ENCODE measurements around the gene SLC12A7. TPM values are rescaled to one million over a fixed set of nuclear protein-coding genes. Genes with fewer than 3 reads are reported as not detected.

The SLC12A7 gene
- total RNA-seq, 2 donors from 2014 or later = 58.9 to 61.6 TPM

- H3K4me3 Mint-ChIP-seq = no peak overlapping the region
- Histone ChIP-seq H3K36me3 (ENCODE audit: control insufficient read depth, insufficient read depth, low read length) (peaks cover 11% of the 10 kb centered on the region), H3K9ac (ENCODE audit: extremely low read depth, low read length, poor library complexity, severe bottlenecking) (no peak overlapping the region), H3K9me3 (ENCODE audit: control insufficient read depth, low read length) (no peaks in the 10 kb centered on the region), H3K27me3 (ENCODE audit: control insufficient read depth, insufficient read depth, low read length, poor library complexity, severe bottlenecking) (no peaks in the 10 kb centered on the region), H3K27ac (ENCODE audit: low read depth, low read length) (peak overlapping the region; percentile 49), H3K4me1 (ENCODE audit: control insufficient read depth, insufficient read depth, low read length) (no peaks in the 10 kb centered on the region), H3K4me3 (ENCODE audit: low read length) (no peak overlapping the region)
- no peaks in the 10 kb centered on the region for H3K9me3 Mint-ChIP-seq
- WGBS, 2 experiments (ENCODE audit: insufficient coverage in 1 of 2, insufficient read length in 1 of 2) = 95% methylated on average over 30 to 39 of the region's 39 CpGs
- peaks cover 33% of the 10 kb centered on the region for H3K36me3 Mint-ChIP-seq (ENCODE audit: low read depth)
- H3K27me3 Mint-ChIP-seq (ENCODE audit: insufficient read depth) = no peaks in the 10 kb centered on the region
- H3K4me1 Mint-ChIP-seq = no peaks in the 10 kb centered on the region
- peak overlapping the region; percentile 80 for H3K27ac Mint-ChIP-seq
- TF ChIP-seq CTCF (conservative IDR thresholded peaks at IDR 0.05) = no peak
- DNase-seq = no peak
These were observed 57.7 kb downstream of the SLC12A7 start for GRCh38 chr5:1054018-1054798.

GRCh38 chr5:1053391-1054017, 58.4 kb downstream of the SLC12A7 start:
- Histone ChIP-seq H3K9me3 (ENCODE audit: control insufficient read depth, low read length) (no peaks in the 10 kb centered on the region), H3K4me1 (ENCODE audit: control insufficient read depth, insufficient read depth, low read length) (no peaks in the 10 kb centered on the region), H3K27ac (ENCODE audit: low read depth, low read length) (peak overlapping the region; percentile 49), H3K9ac (ENCODE audit: extremely low read depth, low read length, poor library complexity, severe bottlenecking) (no peak overlapping the region), H3K36me3 (ENCODE audit: control insufficient read depth, insufficient read depth, low read length) (peaks cover 11% of the 10 kb centered on the region), H3K27me3 (ENCODE audit: control insufficient read depth, insufficient read depth, low read length, poor library complexity, severe bottlenecking) (no peaks in the 10 kb centered on the region), H3K4me3 (ENCODE audit: low read length) (no peak overlapping the region)
- Mint-ChIP-seq H3K27me3 (ENCODE audit: insufficient read depth) (no peaks in the 10 kb centered on the region), H3K27ac (no peak overlapping the region), H3K4me3 (no peak overlapping the region), H3K4me1 (no peaks in the 10 kb centered on the region), H3K9me3 (no peaks in the 10 kb centered on the region), H3K36me3 (ENCODE audit: low read depth) (peaks cover 31% of the 10 kb centered on the region)
- TF ChIP-seq CTCF (conservative IDR thresholded peaks at IDR 0.05) = no peak
- WGBS, 2 experiments (ENCODE audit: insufficient coverage in 1 of 2, insufficient read length in 1 of 2) = 95 to 96% methylated on average over 23 to 32 of the region's 32 CpGs
- DNase-seq = no peak

- no peak overlapping the region for H3K4me3 Mint-ChIP-seq
- no peak overlapping the region for H3K27ac ChIP-seq (ENCODE audit: low read depth, low read length)
These were observed 59.0 kb downstream of the SLC12A7 start for GRCh38 chr5:1052641-1053390.

More at GRCh38 chr5:1052641-1053390, 59.0 kb downstream of the SLC12A7 start:
- no peaks in the 10 kb centered on the region for H3K27me3 ChIP-seq (ENCODE audit: control insufficient read depth, insufficient read depth, low read length, poor library complexity, severe bottlenecking)
- Mint-ChIP-seq H3K27me3 (ENCODE audit: insufficient read depth) (no peaks in the 10 kb centered on the region), H3K4me1 (no peaks in the 10 kb centered on the region), H3K9me3 (no peaks in the 10 kb centered on the region), H3K27ac (no peak overlapping the region), H3K36me3 (ENCODE audit: low read depth) (peaks cover 27% of the 10 kb centered on the region)
- H3K9me3 ChIP-seq (ENCODE audit: control insufficient read depth, low read length) = no peaks in the 10 kb centered on the region
- no peak overlapping the region for H3K4me3 ChIP-seq (ENCODE audit: low read length)
- WGBS, 2 experiments (ENCODE audit: insufficient coverage in 1 of 2, insufficient read length in 1 of 2) = 94 to 98% methylated on average over 20 to 29 of the region's 29 CpGs
- no peak for DNase-seq
- H3K4me1 ChIP-seq (ENCODE audit: control insufficient read depth, insufficient read depth, low read length) = no peaks in the 10 kb centered on the region
- no peak for TF ChIP-seq CTCF (conservative IDR thresholded peaks at IDR 0.05)
- no peak overlapping the region for H3K9ac ChIP-seq (ENCODE audit: extremely low read depth, low read length, poor library complexity, severe bottlenecking)
- H3K36me3 ChIP-seq (ENCODE audit: control insufficient read depth, insufficient read depth, low read length) = peaks cover 11% of the 10 kb centered on the region

Measured in endodermal cell (in vitro differentiated cells).